Activated CD4-positive, CD25-positive, alpha-beta regulatory T cell (primary cell): ENCODE data around the gene P4HTM.

Experiments
- DNase-seq, 4 experiments: peaks; one replicate each; lab custom pipeline; 2025; lab: John Stamatoyannopoulos, UW

The P4HTM gene

GRCh38 chr3:48989796-48990635, at the start of gene P4HTM:
TSS of gene P4HTM (plus strand) at chr3:48990241. CDS start at chr3:48990257, 16 bp downstream.
- DNase-seq = peak; percentile 33 to 44 (median 41)

GRCh38 chr3:48945432-48945831, 44.6 kb upstream of the P4HTM start:
- DNase-seq = no peak

- no peak for DNase-seq
Observed at GRCh38 chr3:48945891-48946549, 44.0 kb upstream of the P4HTM start.

- DNase-seq = no peak
Observed at GRCh38 chr3:48949376-48949717, 40.7 kb upstream of the P4HTM start.

GRCh38 chr3:48950051-48950450, 40.0 kb upstream of the P4HTM start:
- DNase-seq = no peak

GRCh38 chr3:48951764-48952163, 38.3 kb upstream of the P4HTM start:
- DNase-seq = no peak

GRCh38 chr3:48952510-48953118, 37.4 kb upstream of the P4HTM start:
- DNase-seq = peak in 3 of 4 experiments; percentile 17 to 21 (median 19)

- DNase-seq = no peak
Observed at GRCh38 chr3:48957006-48957705, 32.9 kb upstream of the P4HTM start.

- DNase-seq = no peak
Observed at GRCh38 chr3:48960841-48961413, 29.1 kb upstream of the P4HTM start.

- DNase-seq = no peak
Observed at GRCh38 chr3:48962340-48962739, 27.7 kb upstream of the P4HTM start.

GRCh38 chr3:48962939-48963338, 27.1 kb upstream of the P4HTM start:
- no peak for DNase-seq

GRCh38 chr3:48963591-48963990, 26.4 kb upstream of the P4HTM start:
- DNase-seq = no peak

- DNase-seq = no peak
Observed at GRCh38 chr3:48966367-48966766, 23.7 kb upstream of the P4HTM start.

- DNase-seq = no peak
Observed at GRCh38 chr3:48966876-48967361, 23.1 kb upstream of the P4HTM start.

GRCh38 chr3:48970586-48970985, 19.5 kb upstream of the P4HTM start:
- no peak for DNase-seq

GRCh38 chr3:48974076-48974864, 15.8 kb upstream of the P4HTM start:
- no peak for DNase-seq

- DNase-seq = no peak
Observed at GRCh38 chr3:48979451-48979850, 10.6 kb upstream of the P4HTM start.

- DNase-seq = no peak
Observed at GRCh38 chr3:48980295-48980694, 9.7 kb upstream of the P4HTM start.

GRCh38 chr3:48982016-48982415, 8.0 kb upstream of the P4HTM start:
- DNase-seq = no peak

GRCh38 chr3:48982686-48983085, 7.4 kb upstream of the P4HTM start:
- no peak for DNase-seq

GRCh38 chr3:48983096-48983495, 6.9 kb upstream of the P4HTM start:
- no peak for DNase-seq
